SKM-1 (cell line): ENCODE data around the gene MAGI1.

Experiments used
- DNase-seq: peaks from one replicate; lab custom pipeline; 2025; ENCODE audit not compliant: unreplicated experiment; lab: John Stamatoyannopoulos, UW

Gene MAGI1

GRCh38 chr3:65675011-65675410 lies 363.7 kb downstream of the MAGI1 start:
- DNase-seq, result no peak

GRCh38 chr3:65674226-65674625 lies 364.5 kb downstream of the MAGI1 start:
- no peak for DNase-seq

- DNase-seq, result peak; percentile 29
Observed at GRCh38 chr3:65672871-65673815, 365.6 kb downstream of the MAGI1 start.

GRCh38 chr3:65672061-65672460 lies 366.7 kb downstream of the MAGI1 start:
- DNase-seq, result no peak

- DNase-seq, result no peak
Observed at GRCh38 chr3:65671004-65671403, 367.7 kb downstream of the MAGI1 start.

DNA sequence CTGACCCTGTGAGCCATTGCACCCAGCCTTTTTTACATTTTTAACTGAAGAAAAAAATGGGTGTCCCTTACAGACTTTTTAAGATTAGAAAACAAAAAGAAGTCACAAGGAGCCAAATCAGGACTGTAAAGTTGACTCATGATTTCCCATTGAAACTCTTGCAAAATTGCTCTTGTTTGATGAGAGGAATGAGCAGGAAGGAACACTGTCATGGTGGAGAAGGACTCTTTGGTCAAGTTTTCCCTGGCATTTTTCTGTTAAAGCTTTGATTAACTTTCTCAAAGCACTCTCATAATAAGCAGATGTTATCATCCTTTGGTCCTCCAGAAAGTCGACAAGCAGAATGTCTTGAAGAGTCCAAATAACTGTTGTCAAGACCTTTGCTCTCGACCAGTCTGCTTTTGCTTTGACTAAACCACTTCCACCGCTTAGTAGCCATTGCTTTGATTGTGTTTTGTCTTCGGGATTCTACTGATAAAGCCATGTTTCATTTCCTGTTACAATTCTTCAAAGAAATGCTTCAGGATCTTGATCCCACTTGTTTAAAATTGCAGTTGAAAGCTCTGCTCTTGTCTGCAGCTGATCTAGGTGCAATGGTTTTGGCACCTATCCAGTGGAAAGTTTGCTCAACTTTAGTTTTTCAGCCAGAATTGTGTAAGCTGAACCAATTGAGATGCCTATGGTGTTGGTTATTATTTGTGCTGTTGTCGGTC lies 369.4 kb downstream of the MAGI1 start:
- DNase-seq, result no peak

GRCh38 chr3:65667963-65668362 lies 370.8 kb downstream of the MAGI1 start:
- DNase-seq, result no peak

GRCh38 chr3:65666448-65667091 lies 372.1 kb downstream of the MAGI1 start:
- DNase-seq, result no peak

DNA sequence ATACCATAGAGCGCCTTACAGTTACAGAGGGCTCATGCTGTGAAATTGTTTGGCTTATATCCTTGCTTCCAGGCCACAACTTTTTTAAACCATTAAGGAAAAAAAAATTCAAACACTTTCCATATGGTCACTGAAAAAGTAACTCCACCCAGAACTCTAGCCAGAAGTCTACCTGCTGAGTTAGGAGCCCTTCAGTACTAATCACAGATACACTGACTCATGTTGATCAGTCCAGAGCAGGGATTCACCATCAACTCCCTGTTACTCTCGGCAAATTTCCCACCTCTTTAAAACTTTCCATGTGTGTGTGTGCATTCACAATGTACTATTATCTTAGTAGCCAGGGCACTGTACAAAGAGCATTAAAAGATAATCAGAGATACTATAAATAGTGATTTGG lies 372.8 kb downstream of the MAGI1 start:
- DNase-seq, result no peak

GRCh38 chr3:65664931-65665330 lies 373.8 kb downstream of the MAGI1 start:
- DNase-seq, result no peak

- DNase-seq, result no peak
Observed at GRCh38 chr3:65664446-65664845, 374.3 kb downstream of the MAGI1 start.

- DNase-seq, result no peak
Observed at GRCh38 chr3:65662095-65662494, 376.6 kb downstream of the MAGI1 start.

DNA sequence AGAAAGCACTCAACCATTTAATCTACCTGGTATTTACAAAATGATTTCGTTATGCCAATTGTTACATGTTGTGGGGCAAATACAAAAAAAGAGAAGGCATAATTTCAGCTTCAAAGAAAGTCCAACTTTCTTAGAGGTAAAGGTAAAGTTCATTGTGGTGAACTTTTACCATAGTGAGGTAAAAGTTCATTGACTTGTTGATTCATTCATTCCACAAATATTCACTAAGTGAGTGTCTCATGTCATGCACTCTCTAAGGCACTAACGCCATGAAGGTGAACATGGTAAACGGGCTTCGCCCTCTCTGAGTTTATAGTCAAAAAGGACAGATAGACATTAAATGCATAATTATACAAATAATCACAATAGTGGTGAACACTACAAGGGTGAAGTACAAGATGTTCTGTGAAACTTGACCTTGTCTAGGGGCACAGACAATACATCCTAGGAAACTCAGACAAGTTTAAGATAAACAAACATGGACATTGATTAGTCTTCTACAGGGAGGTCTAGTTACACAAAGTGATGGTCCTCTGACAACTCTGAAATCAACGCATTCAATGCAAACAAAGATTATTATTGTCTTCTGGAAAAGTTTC lies 378.6 kb downstream of the MAGI1 start:
- DNase-seq, result no peak

DNA sequence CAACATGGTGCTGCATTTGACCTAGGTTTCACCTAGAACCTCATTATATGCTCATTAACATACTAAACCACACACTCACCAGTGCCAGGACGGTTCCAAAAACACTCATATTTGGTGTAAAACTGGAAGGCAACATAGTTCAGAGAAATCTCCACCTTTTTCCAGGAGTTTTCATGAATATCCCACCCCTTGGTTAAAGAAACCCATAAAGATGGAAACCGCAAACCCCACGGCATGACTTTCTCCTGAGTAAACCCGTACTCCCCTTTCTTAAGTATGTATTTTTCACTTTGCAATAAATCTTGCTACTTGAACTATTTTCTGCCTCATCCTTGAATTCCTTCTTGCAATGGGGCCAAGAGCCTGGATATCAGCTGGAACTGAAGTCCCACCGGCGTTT lies 379.3 kb downstream of the MAGI1 start:
- no peak for DNase-seq

DNA sequence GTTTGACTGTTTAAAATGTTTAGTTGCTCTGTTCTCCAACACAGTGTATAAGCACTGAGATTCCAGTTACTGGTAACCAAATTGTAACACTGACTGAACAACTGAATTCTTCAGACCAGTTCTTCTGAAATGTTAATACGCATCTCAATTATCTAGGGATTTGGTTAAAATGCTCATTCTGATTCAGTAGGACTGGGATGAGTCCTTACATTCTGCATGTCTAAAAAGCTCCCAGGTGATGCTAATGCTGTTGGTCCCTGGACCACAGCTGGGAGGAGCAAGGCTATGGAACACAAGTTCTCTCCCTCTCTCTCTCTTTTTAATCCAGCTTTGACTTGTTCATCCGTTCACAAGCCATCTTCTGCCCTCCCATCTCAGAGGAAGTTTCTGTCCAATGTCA lies 380.3 kb downstream of the MAGI1 start:
- DNase-seq, result no peak

- DNase-seq, result no peak
Observed at GRCh38 chr3:65655061-65655460, 383.7 kb downstream of the MAGI1 start.

- DNase-seq, result no peak
Observed at GRCh38 chr3:65653731-65654130, 385.0 kb downstream of the MAGI1 start.

GRCh38 chr3:65650247-65650646 lies 388.5 kb downstream of the MAGI1 start:
- no peak for DNase-seq

GRCh38 chr3:65647369-65647768 lies 391.3 kb downstream of the MAGI1 start:
- no peak for DNase-seq

GRCh38 chr3:65642883-65643282 lies 395.8 kb downstream of the MAGI1 start:
- DNase-seq, result no peak

DNA sequence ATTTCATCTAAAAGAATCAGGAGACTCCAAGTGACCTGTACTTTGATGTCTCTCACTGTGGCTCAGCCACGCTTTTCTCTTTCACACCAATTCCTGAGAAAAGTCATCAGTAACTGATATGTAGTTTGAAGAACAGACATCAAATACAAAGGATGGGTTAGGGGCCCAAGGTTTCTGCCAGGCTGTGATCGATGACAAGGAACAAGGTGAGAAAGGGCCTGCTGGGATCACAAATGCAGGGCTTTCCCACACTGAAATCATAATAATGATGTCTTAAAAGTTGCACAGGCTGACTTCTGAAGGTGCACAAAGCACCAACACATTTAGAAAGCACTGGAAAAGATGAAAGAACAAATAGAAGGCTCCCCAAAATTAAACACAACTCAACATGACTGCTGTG lies 396.9 kb downstream of the MAGI1 start:
- no peak for DNase-seq
